Osteoblast (primary cell): ENCODE data around the gene WSCD1. TPM values are rescaled to one million over a fixed set of nuclear protein-coding genes. Genes with fewer than 3 reads are reported as not detected.

Source experiments
- DNase-seq: peaks from one replicate; pipeline ENCODE4 v3.0.0; 2011; ENCODE audit warnings: low spot score, mixed read lengths; ENCODE audit not compliant: insufficient read length; ENCODE audit errors: missing footprints
- H2AFZ ChIP-seq: 2 replicates; pipeline ENCODE4 v1.6.0; 2011; ENCODE audit warnings: mild to moderate bottlenecking, low read length
- H3K27ac ChIP-seq: 2 replicates; pipeline ENCODE4 v1.5.1; 2011; ENCODE audit warnings: mild to moderate bottlenecking, low read depth, low read length, moderate library complexity
- H3K27me3 ChIP-seq: 2 replicates; pipeline ENCODE4 v1.6.0; 2012; ENCODE audit warnings: mild to moderate bottlenecking, control low read depth, inconsistent platforms, low read length, moderate library complexity; ENCODE audit not compliant: insufficient read depth
- H3K36me3 ChIP-seq: 2 replicates; pipeline ENCODE4 v1.5.1; 2011; ENCODE audit warnings: mild to moderate bottlenecking, low read length, control low read depth, moderate library complexity; ENCODE audit not compliant: insufficient read depth
- H3K4me1 ChIP-seq: 2 replicates; pipeline ENCODE4 v1.5.1; 2011; ENCODE audit warnings: mild to moderate bottlenecking, low read length, control low read depth, moderate library complexity; ENCODE audit not compliant: insufficient read depth
- H3K4me2 ChIP-seq: 2 replicates; pipeline ENCODE4 v1.6.0; 2011; ENCODE audit warnings: mild to moderate bottlenecking, low read length; ENCODE audit not compliant: insufficient read depth
- H3K4me3 ChIP-seq: fragments of 200-600 bp; sonication (generic); 3 replicates; pipeline ENCODE4 v1.5.1; 2012; ENCODE audit warnings: mild to moderate bottlenecking, low read length, inconsistent platforms; ENCODE audit not compliant: insufficient read depth
- H3K79me2 ChIP-seq: 2 replicates; pipeline ENCODE4 v1.6.0; 2012; ENCODE audit warnings: mild to moderate bottlenecking, low read length, control low read depth, inconsistent platforms; ENCODE audit not compliant: insufficient read depth
- H3K9me3 ChIP-seq: 2 replicates; pipeline ENCODE4 v1.5.1; 2011; ENCODE audit warnings: low read depth, low read length, control low read depth
- H4K20me1 ChIP-seq: 2 replicates; pipeline ENCODE4 v1.6.0; 2012; ENCODE audit warnings: mild to moderate bottlenecking, low read length, control low read depth; ENCODE audit not compliant: insufficient read depth
- CTCF ChIP-seq: IDR thresholded peaks from 2 replicates; pipeline ENCODE4 v1.5.1; 2011; ENCODE audit warnings: mild to moderate bottlenecking, low read depth, low read length, moderate library complexity; ENCODE audit errors: extremely low read depth
- total RNA-seq: library from RNA; depleted of rRNA; stranded (reverse); fragments of >200 nt; gene quantifications from 2 replicates; pipeline ENCODE4 v1.2.3, GENCODE V29; 2012

Gene WSCD1
- total RNA-seq, 1 donor = not detected

GRCh38 chr17:6082335-6082734, 12.2 kb downstream of the WSCD1 start:
- no peak overlapping the region for H3K4me2 ChIP-seq
- no peaks in the 10 kb centered on the region for H3K4me1 ChIP-seq
- no peaks in the 10 kb centered on the region for H4K20me1 ChIP-seq
- H2AFZ ChIP-seq = no peak overlapping the region
- H3K36me3 ChIP-seq = no peaks in the 10 kb centered on the region
- peaks cover 9% of the 10 kb centered on the region for H3K27me3 ChIP-seq
- no peak overlapping the region for H3K27ac ChIP-seq
- no peaks in the 10 kb centered on the region for H3K9me3 ChIP-seq
- H3K4me3 ChIP-seq = no peak overlapping the region
- no peak for TF ChIP-seq CTCF
- no peaks in the 10 kb centered on the region for H3K79me2 ChIP-seq
- DNase-seq = no peak

DNA sequence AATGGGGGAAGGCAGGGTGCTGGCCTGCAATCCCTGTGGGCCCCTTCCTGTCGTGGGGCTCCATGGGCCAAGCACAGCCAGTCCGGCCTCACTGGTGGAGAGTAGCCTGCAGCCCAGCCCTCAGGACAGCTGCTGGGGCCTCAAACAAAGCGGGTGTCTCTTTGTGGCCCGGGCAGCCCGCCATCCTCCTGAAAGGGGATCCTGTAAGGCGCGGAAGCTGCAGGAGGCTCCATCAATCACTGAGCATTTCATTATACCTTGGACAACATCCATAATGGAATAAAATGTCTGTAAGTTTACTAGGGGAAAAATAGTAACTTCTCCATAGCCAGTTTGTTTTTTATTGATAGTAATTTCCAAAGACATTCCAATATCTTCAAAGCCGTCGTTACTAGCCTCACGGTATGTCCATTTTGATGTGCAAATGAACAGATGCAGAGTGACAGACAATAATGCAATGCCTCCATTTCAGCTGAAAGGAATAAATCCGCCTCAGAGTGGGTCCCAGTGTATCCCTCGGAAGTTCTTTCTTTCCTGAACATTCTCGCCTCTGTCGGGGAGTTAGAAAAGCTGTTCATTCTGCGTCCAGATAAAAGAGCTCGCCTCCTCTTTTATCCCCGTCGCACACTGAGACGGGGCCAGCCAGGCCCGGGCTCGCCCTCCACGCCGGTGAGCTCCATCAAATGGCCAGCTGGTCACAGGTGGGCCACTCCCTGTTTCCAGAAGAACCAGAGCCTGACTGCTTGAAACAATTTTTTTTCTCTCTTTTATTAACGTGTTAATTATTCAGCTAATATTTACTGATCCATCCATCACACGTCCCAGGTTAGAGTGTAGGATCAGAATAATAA, 14.4 kb downstream of the WSCD1 start:
- no peaks in the 10 kb centered on the region for H3K79me2 ChIP-seq
- no peak for TF ChIP-seq CTCF
- H3K4me1 ChIP-seq = no peaks in the 10 kb centered on the region
- DNase-seq = peak; percentile 64
- H3K27me3 ChIP-seq = peaks cover 9% of the 10 kb centered on the region
- H2AFZ ChIP-seq = no peak overlapping the region
- H3K4me3 ChIP-seq = no peak overlapping the region
- H3K9me3 ChIP-seq = no peaks in the 10 kb centered on the region
- no peaks in the 10 kb centered on the region for H4K20me1 ChIP-seq
- no peak overlapping the region for H3K27ac ChIP-seq
- H3K4me2 ChIP-seq = no peak overlapping the region
- H3K36me3 ChIP-seq = no peaks in the 10 kb centered on the region

DNA sequence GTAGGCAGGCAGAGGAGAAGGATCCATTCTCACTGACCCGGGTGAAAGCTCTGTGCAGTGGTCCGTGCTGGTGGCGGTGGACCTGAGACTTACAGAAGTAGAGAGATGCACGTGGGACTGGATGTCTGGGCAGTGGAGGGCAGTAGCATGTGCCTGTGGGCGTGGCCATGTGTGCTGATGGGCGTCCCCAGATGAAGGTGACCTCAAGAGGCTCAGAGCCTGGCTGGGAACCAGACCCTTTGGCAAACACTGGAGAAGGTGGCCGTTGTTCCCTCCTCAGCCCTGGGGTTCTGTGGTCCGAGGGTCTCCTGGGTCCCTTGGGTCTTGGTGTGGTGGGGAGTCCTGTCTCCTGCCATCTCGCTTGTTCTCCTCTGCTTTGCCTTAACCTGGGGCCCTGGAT, 15.6 kb downstream of the WSCD1 start:
- no peak overlapping the region for H3K4me2 ChIP-seq
- H3K27me3 ChIP-seq = peaks cover 9% of the 10 kb centered on the region
- DNase-seq = peak; percentile 8
- no peak overlapping the region for H3K27ac ChIP-seq
- no peaks in the 10 kb centered on the region for H4K20me1 ChIP-seq
- no peaks in the 10 kb centered on the region for H3K4me1 ChIP-seq
- no peaks in the 10 kb centered on the region for H3K79me2 ChIP-seq
- H2AFZ ChIP-seq = no peak overlapping the region
- H3K9me3 ChIP-seq = no peaks in the 10 kb centered on the region
- TF ChIP-seq CTCF = no peak
- H3K4me3 ChIP-seq = no peak overlapping the region
- H3K36me3 ChIP-seq = no peaks in the 10 kb centered on the region

GRCh38 chr17:6086603-6087400, 16.6 kb downstream of the WSCD1 start:
- H3K27ac ChIP-seq = no peak overlapping the region
- DNase-seq = peak; percentile 26
- H3K36me3 ChIP-seq = no peaks in the 10 kb centered on the region
- H4K20me1 ChIP-seq = no peaks in the 10 kb centered on the region
- no peak for TF ChIP-seq CTCF
- H3K27me3 ChIP-seq = peaks cover 9% of the 10 kb centered on the region
- no peak overlapping the region for H3K4me2 ChIP-seq
- no peaks in the 10 kb centered on the region for H3K4me1 ChIP-seq
- H3K4me3 ChIP-seq = no peak overlapping the region
- H3K9me3 ChIP-seq = no peaks in the 10 kb centered on the region
- no peak overlapping the region for H2AFZ ChIP-seq
- H3K79me2 ChIP-seq = no peaks in the 10 kb centered on the region
